GM06990 (cell line): Measurements from ENCODE around the gene SLC22A1.

Experiments used
- DNase-seq: peaks from one replicate; pipeline ENCODE4 v3.0.0-alpha.2; 2011; ENCODE audit not compliant: insufficient read length; ENCODE audit errors: extremely low read depth
- H3K27me3 ChIP-seq: replicated peaks from 2 replicates; pipeline ENCODE4 v1.6.0; 2011; ENCODE audit warnings: low read length; ENCODE audit not compliant: control insufficient read depth, insufficient read depth
- H3K36me3 ChIP-seq: 2 replicates; pipeline ENCODE4 v1.5.1; 2011; ENCODE audit warnings: low read length; ENCODE audit not compliant: control insufficient read depth, insufficient read depth
- H3K4me3 ChIP-seq: replicated peaks from 2 replicates; pipeline ENCODE4 v1.5.1; 2011; ENCODE audit warnings: low read depth, mild to moderate bottlenecking, control low read depth, low read length
- CTCF ChIP-seq: IDR thresholded peaks from 2 replicates; pipeline ENCODE4 v1.5.1; 2011; ENCODE audit warnings: low read length, control low read depth, mild to moderate bottlenecking, inconsistent platforms; ENCODE audit not compliant: insufficient read depth, poor library complexity, severe bottlenecking

SLC22A1 gene

DNA sequence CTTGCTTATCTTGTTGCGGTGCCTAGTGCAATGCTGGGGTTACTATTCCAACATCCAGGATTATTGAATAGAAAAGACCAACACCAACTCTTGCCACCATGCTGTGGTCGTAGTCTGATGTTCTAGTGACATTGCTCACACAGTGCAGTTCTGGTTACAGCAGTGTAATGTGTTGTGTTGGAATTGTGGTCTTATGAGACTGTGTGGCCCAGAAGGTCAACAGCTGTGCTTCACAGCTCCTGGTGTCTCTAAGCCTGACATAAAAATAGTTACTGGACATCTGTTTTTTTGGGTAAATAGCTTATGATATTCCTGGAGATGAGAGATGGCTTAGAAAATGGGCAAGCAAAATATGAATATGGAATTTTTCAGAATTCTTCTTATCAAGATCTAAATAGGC lies 79.4 kb downstream of the SLC22A1 start:
- Histone ChIP-seq H3K4me3 (no peak overlapping the region), H3K27me3 (no peaks in the 10 kb centered on the region), H3K36me3 (no peaks in the 10 kb centered on the region)
- no peak for TF ChIP-seq CTCF
- no peak for DNase-seq

DNA sequence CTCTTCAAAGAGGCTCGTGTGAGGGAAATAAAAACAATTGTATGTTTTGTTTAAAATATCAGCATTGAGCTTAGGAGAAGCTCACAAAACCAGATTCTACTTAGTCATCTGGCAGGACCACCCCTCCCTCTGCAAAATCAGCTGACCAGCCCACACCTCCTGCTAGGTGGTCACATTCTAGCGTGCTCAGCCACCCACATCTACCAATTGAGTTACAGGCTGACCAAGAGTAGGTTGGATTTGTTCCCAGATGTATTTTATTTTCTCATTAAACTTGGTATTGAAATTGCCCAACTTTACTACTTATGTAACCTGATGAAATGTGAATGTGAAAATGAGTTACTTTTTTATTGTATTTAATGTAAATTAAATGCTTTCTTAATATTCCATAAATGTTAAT lies 80.8 kb downstream of the SLC22A1 start:
- no peaks in the 10 kb centered on the region for H3K36me3 ChIP-seq
- TF ChIP-seq CTCF, result no peak
- DNase-seq, result no peak
- no peaks in the 10 kb centered on the region for H3K27me3 ChIP-seq
- no peak overlapping the region for H3K4me3 ChIP-seq

- Histone ChIP-seq H3K27me3 (no peaks in the 10 kb centered on the region), H3K4me3 (no peak overlapping the region), H3K36me3 (no peaks in the 10 kb centered on the region)
- DNase-seq, result no peak
- no peak for TF ChIP-seq CTCF
Measured at GRCh38 chr6:160203076-160203475, 81.5 kb downstream of the SLC22A1 start.

- H3K4me3 ChIP-seq, result no peak overlapping the region
- no peak for DNase-seq
- H3K36me3 ChIP-seq, result no peaks in the 10 kb centered on the region
Measured at GRCh38 chr6:160203522-160203921, 81.9 kb downstream of the SLC22A1 start.

DNA sequence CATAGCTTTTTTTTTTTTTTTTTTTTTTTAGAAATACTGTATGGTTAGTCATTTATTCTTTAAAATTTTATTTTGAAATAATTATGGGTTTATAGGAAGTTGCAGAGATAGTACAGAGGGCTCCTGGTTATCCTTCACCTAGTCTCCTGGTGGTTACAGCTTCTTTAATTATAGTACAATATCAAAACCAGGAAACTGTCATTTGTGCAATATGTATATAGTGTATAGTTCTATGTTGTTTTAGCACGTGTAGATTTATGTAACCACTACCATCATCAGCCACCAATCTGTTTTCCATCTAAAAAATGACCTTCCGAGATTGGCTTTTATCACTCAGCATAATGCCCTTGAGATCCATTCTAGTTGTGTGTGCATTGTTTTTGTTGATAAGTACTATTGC lies 82.3 kb downstream of the SLC22A1 start:
- Histone ChIP-seq H3K36me3 (no peaks in the 10 kb centered on the region), H3K27me3 (no peaks in the 10 kb centered on the region), H3K4me3 (no peak overlapping the region)
- TF ChIP-seq CTCF, result no peak
- DNase-seq, result no peak

More at GRCh38 chr6:160203522-160203921, 81.9 kb downstream of the SLC22A1 start:
- H3K27me3 ChIP-seq, result no peaks in the 10 kb centered on the region
- TF ChIP-seq CTCF, result no peak

GRCh38 chr6:160204710-160205109 lies 83.1 kb downstream of the SLC22A1 start:
- TF ChIP-seq CTCF, result no peak
- Histone ChIP-seq H3K27me3 (no peaks in the 10 kb centered on the region), H3K36me3 (no peaks in the 10 kb centered on the region), H3K4me3 (no peak overlapping the region)
- DNase-seq, result no peak
